GM18502 (cell line): Measurements from ENCODE around the gene MMS22L.
"Not testable (repeated sequence)": the region's sequence is repeated elsewhere in the genome, so short reads cannot be mapped to it uniquely, and the experiment has no call there.

Experiments used
- ATAC-seq: cut with Tn5 transposase; IDR thresholded peaks from one replicate; pipeline ENCODE4 v1.9.1; 2021; ENCODE audit warnings: mild to moderate bottlenecking; ENCODE audit not compliant: unreplicated experiment, poor library complexity

Gene MMS22L

DNA sequence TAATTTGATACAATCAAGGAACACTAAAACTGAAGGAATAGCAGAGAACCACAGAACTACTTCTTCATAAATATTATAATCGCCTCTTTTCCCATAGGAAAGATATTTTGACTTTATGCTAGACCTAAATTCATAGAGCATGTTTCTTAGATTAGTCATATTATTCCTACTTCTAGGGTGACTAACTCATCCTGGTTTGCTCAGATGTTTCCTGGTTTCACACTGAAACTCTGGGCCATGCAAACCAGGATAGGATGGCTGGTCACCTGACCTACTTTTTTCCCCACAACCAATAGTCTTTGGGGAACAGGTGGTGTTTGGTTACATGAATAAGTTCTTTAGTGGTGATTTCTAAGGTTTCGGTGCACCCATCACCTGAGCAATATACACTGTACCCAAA is 42.8 kb downstream of the MMS22L start:
- no peak for ATAC-seq

DNA sequence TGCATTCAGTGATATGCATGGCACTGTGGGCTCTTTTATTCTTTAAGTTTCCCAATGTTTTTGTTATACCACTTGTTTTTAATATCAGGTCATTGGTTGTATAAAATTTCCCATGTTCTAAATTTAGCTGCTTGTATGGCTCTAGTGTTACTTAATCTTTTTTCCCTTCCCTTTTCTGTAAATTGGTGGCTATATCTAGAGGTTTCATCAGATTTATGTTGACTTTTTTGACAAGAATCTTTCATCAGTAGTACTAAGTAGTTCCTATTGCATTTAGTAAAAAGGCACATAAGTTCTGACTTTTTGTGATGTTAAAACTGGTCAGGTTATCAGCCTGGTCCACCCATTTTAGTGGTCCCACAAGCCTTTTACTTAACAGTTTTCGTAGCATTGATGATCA is 51.1 kb downstream of the MMS22L start:
- no peak for ATAC-seq

DNA sequence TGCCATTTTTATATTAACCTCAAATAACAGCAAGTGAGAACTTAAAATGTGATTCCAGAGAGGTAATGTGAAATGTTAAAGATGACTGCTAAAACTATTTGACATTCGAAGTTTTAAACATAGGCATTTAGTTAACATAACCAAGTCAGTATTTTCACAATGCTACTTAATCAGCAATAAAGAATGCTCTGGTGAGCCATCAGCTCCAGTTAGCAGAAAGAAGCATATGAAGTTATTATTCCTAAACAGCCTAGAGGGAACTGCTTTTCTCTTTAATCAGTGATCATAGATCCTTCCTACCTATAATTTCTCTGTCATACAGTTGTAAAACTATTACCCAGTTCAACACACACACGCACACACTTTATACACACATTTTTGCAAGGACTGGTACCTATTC is 60.1 kb downstream of the MMS22L start:
- ATAC-seq: no peak

DNA sequence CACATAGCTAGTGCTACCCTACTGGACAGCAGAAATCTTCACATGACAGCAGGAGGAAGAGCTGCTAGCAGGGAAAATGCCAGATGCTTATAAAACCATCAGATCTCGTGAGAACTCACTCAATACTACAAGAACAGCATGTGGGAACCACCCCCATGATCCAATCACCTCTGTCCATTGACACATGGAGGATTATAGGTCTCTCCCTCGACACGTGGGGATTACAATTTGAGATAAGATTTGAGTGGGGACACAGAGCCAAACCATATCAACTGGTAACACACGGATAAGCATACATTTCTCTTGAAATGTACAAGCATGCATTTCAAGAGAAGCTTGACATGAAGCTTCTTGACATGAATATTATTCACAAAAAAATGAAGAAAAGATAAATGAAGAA is 64.1 kb downstream of the MMS22L start:
- ATAC-seq: no peak

DNA sequence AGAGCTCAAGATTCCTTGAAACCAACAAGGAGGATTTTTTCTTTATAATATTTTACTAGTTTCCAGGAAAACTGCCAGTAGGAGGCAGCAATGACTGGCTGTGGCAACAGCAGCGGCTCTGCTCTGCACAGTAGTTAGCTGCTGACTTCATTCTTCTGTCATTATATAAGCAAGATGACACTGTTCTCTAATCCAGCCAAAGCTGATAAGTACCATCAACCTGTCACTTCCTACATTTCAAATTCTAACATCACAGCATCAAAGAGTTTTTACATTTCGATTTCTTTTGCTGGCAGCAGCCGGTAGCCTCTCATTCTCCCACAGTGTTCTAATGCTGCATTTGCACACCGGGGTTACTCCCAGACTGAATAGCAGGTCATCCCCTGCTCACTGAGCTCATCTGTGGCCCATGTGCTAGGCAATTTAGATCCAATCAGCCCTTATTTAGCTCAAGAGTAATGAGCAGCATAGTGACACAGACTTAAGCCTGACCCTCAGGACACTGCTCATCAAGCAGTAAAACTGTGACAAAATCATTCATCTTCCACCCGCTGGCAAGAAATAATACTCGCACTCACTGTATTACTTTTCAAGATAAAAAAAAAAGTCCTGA is 67.8 kb downstream of the MMS22L start:
- no peak for ATAC-seq

DNA sequence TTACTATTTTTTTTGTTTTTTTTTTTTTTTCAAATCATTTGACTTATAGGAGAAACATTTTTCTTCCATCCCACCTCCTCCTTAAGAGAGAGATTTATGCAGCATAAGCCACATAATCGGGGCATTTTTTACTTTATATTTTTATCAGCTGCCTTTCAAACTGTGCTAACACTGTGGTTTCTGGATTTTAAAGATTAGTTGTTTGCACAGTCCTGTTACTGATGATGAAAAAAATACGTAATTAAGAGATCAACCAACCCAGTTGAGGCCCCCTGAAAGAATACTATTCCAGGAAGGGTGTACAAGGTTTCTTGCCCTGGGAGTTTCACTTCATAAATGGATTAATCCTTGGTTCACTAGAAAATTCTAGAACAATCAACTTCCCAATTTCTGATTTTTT is 68.3 kb downstream of the MMS22L start:
- ATAC-seq: no peak

DNA sequence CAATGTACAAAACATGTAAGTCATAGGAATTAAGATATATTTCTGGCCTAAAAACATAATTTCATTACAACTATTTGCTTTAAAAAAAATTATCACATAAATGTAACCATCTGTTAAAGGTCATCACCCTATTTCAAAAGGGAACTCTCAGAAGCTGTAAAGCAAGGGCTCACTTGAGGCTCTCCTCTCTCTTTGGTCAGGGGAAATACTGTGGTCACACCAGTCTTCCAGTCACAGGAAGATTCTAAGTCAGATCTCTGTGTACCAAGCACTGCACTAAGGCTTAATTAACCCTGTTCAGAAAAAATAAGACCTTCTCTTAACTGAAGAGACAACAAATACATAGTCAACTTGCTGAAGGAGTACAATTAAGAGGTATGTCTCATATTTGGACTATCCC is 75.6 kb downstream of the MMS22L start:
- peak; percentile 58 for ATAC-seq

DNA sequence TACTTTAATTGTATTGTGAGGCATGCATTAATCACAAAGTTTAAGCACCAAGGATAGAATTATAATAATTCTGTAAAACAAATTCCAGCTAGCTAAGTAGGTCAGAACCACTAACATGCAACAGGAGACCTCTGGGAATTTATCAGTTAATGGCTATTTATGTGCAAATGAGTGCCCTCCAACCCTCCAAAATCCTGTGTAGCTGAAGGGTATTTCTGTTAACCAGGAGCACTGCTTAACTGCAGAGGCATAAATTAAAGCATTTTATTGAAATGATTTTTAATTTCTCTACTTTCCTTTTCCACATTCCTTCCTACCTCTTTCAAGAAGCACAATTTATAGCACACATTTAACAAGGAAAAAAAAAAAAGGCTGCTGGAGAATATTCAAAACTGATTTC is 77.0 kb downstream of the MMS22L start:
- ATAC-seq: no peak

DNA sequence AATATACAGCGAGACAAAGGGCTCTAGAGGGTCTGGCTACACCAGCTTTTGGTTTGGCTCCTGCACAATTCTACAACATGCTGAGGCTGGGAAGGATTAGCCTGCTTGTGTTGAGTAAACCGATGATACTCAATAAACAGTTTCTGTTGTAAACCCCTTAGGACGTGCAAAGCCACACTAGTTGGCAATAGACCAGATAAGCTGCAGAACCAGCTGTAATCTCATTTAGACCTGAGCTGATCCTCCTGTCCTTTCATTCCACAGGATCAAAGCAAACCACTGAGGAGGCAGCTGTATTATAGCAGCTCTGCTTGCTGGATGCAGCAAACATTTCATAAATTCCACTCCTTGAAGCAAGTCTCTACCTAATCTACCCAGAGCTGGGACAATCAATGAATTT is 79.7 kb downstream of the MMS22L start:
- no peak for ATAC-seq

DNA sequence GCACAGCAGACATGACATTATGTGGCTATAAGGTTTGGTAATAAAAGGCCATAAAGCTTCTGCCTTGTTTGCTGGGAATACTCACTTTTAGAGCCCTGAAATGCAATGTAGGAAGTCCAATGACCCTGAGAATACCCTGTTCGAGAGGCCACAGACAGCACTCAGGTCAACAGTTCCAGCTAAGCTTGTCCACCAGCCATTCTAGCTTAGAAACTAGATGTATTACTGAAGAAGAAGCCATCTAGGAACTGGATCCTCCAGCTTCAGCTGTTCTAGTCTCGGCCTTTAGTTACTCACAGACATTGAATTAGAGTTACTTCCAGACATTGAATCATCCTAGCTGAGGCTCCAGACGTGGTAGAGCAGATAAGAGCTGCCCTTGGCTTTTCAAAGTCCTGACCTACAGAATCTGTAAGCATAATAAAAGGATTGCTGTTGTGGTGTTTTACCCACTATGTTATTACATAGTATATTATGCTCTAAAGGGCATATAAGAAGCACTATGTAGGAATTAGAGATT is 84.9 kb downstream of the MMS22L start:
- ATAC-seq: no peak

DNA sequence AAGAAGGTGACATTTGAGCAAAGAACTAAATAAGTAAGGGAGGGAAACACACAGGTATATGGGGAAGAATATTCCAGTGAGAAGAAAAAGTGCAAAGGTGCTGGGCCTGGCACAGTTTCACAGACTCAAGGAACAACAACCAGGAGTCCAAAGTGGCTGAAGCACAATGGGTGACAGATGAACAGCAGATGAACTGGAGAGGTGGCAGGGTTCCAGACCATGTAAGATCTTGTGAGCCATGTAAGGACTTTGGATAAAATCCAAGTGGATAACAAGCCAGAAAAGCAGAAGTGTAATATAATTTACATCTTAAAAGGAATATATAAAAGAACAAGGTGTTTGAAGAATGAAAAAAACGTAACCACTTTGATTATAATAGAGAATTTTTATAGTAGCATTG is 87.9 kb downstream of the MMS22L start:
- ATAC-seq: no peak

DNA sequence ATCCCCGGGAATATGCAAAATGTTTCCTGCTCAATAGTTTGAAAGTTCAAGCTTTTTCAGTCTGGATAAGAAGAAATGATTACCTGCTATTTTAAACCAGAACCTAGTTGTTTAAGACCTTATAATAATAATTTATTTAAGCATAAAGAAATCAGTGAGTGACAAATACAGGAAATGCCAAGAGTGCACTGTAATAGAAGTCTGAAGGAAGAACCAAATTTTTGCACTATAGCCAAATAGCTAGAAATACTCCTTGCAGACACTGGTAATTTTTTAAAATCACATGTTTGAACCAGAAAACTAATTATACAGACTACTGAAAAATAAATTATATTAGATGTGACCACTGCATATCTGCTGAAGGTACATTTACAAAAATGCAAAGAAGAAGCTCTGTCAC is 93.2 kb downstream of the MMS22L start:
- no peak for ATAC-seq

DNA sequence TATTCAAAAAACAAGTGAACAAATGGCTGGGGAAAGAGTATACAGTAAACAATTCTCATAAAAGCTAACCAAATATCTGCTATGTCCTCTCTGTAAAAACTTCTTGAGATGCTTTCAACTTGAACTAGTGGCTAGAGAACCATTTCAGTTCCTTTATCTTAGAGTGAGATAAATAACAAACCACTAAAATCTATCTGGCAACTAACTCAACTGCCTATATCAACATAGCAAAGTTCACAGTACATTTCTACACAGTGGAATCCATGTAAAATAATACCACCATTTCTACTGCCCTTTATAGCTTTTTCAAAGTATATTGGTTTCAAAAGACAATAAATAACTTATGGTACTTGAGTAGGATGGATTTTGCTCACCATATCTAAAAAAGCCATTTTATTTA is 95.1 kb downstream of the MMS22L start:
- ATAC-seq: no peak

DNA sequence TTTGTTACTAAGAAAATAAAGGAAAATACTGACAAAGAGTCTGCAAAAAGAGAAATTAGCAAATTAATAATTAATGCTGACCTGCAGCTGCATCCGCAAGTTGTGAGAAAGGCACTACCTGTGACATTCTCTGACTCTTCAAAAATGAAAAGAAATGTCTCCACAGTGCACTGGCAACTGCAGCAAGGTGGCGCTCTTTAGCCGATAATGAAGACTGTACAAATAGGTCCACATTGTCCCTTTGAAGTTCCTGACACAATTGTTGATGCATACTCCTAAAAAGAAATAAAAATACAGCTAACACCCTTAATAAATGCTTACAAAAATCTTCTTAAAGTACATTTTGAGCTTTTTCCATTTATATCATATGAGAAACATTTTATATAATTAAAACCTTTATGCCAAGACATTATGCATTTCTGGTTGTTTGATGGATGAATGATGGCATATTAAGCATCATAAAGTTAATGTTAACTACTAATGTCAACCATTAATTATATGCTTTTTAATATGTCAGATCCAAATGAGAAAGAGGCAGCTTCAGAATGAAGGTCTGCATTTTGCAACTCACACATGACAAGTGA is 96.5 kb downstream of the MMS22L start:
- ATAC-seq: peak; percentile 93

DNA sequence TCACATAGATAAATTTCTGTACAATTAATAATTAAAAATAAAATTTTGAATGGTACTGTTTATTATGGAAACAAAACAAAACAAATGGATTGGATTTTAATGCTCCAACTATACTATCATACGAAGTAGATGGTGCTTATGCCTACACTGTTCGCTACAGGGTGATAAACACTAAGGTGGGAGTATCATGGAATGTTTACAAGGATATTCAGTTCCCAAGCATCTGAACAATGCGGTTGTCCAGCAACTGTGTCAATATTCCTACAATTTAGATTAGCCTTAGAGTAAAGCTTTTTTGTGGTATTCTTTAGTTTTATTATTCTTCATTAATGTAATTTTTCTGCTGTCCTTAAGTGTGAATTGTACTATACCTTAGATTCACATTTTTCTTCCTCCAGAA is 105.1 kb downstream of the MMS22L start:
- ATAC-seq: no peak

DNA sequence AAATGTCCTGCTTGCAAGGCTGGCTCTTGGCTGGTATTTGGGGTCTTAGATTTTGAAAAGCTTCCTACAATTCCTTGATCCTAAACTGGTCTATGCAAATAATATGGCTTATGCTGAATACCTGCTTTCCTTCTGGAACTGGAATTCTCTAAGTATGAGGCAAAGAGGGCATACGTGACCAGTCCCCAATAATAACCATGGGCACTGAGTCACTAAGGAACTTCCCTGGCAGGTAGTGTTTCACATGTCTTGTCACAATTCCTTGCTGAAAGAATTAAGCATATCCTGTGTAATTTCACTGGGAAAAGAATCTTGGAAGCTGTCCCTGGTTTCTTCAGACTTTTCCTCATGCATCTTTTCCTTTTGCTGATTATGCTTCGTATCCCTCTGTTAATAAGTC is 106.5 kb downstream of the MMS22L start:
- ATAC-seq: no peak

DNA sequence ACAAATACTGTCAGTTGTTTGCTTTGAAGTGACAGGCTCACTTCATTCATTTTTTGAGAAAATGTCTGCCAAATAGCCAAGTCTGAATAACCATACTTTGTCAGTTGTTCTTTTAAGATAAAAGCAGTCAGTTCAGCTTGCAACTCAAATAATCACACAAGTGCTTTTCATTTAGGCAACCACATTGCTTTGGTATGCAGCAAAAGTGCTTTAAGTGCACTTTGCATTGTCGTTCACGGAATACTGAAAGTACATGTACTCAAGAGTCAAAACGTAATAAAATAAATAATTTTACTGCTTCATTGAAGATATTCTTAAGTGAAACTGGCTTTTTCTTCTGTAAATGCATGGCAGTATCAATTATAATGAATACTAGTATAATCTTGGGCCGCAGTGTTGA is 107.2 kb downstream of the MMS22L start:
- ATAC-seq: no peak

DNA sequence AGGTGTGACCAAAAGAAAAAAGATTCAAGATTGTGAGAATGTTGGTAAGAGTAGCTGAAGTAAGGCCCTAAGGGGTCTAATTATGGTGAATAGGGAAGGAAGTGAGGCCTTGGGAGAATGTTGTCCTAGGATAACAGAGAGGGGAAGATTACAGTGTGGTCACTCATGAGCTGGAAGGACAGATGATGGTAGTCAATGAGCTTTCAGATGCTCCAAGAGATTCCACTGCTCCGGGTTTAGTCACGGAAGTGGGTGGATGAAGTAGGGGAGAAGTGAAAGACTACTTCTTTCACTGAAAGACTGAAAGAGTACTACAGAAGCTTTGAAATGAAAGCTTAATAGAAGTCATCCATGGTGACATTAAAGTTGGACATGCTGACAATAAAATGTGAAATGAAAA is 108.5 kb downstream of the MMS22L start:
- no peak for ATAC-seq

DNA sequence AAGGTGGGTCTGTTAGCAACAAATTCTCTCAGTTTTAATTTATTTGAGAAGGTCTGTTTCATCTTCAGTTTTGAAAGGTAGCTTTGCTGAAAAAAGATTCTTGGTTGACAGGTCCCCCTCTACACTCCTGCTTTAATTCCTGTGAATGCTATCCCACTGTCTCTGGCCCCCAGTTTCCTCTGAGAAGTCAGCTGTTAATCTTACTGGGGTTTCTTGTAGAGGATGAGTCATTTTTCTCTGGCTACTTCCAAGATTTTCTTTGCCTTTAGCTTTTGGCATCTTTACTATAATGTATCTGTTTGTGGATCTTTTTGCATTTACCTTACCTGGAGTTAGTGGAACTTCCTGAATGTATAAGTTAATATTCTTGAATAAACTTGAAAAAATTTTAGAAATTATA is 122.7 kb downstream of the MMS22L start:
- no peak for ATAC-seq

DNA sequence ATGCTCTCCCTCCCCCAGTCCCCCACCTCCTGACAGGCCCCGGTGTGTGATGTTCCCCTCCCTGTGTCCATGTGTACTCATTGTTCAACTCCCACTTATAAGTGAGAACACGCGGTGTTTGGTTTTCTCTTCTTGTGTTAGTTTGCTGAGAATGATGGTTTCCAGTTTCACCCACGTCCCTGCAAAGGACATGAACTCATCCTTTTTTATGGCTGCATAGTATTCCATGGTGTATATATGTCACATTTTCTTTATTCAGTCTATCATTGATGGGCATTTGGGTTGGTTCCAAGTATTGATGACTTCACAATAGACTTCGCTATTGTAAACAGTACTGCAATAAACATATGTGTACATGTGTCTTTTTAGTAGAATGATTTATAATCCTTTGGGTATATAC is 127.6 kb downstream of the MMS22L start:
- ATAC-seq: not testable (repeated sequence)

DNA sequence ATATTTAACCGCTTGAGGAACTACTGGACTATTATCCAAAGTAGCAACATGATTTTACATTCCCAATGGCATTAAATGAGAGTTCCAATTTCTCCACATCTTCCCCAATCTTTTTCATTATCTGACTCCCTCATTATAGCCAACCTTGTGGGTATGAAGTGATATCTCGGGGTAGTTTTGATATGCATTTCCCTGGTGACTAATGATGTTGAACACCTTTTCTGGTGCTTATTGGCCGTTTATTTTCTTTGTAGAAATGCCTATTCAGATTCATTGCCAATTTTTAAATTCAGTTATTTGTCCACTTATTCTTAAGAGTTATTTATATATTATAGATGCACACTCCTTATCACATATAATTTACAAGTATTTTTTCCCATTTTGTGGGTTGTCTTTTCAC is 129.0 kb downstream of the MMS22L start:
- no peak for ATAC-seq

DNA sequence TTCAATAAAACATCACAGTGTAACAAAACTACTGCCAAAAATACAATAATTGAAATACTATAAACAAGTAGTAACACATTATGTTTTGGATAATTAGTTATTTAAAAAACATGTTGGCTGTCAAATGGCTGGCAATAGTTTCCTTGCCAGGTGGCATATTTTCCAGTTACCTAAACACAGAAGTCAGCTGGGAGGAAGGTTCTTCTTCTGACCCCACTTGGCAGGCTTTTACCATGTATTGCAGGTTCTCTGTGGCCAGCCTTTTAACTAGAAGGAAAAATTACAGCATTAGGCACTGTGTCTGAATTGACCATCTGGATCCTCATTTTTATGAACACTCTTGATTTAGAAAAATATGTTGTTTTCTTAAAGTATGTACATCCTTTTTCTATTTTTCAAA is 131.4 kb downstream of the MMS22L start:
- no peak for ATAC-seq
